Hematopoietic multipotent progenitor cell treated with erythropoietin and hydrocortisone succinate and interleukin-3 and kit ligand, for 15 days (in vitro differentiated cells): Measurements from ENCODE around the gene TEX19.
"Not testable (repeated sequence)": the region's sequence is repeated elsewhere in the genome, so short reads cannot be mapped to it uniquely, and the experiment has no call there.

Experiments
- DNase-seq: peaks from one replicate; pipeline ENCODE4 v3.0.0-alpha.2; 2015; ENCODE audit warnings: low spot score

Gene TEX19

DNA sequence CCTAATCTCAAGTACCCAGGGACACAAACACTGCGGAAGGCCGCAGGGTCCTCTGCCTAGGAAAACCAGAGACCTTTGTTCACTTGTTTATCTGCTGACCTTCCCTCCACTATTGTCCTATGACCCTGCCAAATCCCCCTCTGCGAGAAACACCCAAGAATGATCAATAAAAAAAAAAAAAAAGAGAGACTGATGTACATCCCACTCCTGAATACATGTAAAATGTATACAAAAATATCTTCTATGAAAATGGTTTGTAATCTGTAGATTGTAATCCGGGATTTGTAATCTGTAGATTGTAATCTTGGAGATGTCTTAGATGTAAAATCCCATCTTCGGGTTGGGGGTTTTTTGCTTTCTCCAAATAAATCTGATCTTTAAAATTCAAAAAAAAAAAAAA is 18.2 kb downstream of the TEX19 start:
- not testable (repeated sequence) for DNase-seq

DNA sequence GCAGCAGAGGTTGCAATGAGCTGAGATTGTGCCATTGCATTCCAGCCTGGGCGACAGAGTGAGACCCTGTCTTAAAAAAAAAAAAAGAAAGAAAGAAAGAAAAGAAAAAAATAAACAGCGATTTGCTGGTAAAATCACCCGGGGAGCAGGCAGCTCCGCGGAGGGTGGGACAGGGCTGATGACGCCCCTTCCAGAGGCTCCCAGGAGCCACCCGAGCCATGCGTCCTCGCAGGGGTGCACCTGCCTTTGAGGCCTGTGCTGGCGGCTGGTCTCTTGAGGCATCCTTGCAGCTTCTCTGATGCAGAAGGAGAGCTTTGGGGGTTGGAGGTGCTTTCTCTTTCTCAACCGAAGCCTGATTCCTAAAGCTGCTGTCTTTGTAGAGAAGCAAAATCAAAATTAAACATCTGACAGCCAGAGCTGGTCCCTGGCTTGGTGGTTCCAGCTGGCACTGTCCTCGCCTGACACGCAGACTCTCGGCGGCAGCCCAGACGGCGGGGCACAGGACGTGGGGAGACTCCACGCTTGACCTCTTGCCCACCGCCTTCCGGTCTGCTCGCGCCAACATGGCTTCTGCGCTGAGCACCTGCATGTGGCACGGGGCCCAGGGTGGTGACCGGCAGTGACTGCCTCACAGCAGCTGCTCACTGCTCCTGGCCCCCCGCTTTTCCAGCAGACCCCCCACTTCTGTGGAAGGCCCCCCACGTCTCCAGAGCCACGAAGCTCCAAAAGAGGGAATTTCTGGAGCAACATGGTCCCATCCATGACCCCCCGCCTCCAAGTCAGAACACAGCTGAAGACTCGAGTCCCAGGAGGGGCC is 19.1 kb downstream of the TEX19 start:
- no peak for DNase-seq

DNA sequence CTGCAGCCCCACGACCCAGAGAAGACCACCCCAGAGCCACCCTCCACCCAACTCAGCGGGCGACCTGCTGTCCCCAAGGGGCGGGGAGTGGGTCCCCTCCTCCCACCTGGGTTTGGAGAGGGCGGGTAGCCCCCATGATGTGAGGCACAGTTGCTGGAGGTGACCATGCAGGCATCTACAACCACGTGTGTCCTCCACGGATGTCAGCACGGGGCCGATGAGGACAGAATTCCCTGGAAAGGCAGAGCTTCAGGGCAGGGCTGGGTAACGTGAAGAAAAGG is 19.6 kb downstream of the TEX19 start:
- no peak for DNase-seq

DNA sequence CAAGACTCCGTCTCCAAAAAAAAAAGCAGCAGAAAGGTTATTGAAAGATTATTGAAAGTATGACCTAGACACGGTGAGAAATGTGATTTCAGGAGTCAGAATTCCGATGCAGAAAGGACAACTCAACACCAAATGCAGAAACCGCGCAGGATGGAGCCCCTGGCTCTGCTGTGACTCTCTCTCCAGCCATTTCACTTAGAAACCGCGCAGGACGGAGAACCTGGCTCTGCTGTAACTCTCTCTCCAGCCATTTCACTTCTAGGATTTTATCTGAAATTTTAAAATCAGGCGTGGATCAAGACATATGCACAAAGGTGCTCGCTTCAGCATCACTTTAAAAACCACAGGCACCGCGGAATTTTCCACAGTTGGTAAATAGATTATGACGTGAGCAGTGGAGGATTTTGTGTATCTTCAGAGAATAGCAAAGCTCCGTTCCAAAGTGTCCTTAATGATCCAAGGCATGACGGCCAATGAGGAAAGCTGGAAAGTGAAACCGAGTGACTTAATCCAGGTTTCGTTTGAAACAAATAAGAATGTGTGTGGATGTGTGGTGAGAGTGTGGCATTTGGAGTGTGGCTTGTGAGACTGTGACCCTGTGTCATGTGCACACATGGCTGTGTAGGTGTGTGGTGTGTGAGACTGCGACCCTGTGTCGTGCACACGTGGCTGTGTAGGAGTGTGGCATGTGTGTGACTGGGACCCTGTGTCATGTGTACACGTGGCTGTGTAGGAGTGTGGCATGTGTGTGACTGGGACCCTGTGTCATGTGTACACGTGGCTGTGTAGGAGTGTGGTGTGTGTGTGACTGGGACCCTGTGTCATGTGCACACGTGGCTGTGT is 22.0 kb downstream of the TEX19 start:
- no peak for DNase-seq

DNA sequence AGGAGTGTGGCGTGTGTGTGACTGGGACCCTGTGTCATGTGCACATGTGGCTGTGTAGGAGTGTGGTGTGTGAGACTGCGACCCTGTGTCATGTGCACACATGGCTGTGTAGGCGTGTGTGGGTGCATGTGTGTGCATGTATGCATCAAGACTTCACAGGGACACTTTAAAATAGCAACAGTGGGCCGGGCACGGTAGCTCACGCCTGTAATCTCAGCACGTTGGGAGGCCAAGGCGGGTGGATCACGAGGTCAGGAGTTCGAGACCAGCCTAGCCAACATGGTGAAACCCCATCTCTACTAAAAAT is 22.6 kb downstream of the TEX19 start:
- DNase-seq = not testable (repeated sequence)

DNA sequence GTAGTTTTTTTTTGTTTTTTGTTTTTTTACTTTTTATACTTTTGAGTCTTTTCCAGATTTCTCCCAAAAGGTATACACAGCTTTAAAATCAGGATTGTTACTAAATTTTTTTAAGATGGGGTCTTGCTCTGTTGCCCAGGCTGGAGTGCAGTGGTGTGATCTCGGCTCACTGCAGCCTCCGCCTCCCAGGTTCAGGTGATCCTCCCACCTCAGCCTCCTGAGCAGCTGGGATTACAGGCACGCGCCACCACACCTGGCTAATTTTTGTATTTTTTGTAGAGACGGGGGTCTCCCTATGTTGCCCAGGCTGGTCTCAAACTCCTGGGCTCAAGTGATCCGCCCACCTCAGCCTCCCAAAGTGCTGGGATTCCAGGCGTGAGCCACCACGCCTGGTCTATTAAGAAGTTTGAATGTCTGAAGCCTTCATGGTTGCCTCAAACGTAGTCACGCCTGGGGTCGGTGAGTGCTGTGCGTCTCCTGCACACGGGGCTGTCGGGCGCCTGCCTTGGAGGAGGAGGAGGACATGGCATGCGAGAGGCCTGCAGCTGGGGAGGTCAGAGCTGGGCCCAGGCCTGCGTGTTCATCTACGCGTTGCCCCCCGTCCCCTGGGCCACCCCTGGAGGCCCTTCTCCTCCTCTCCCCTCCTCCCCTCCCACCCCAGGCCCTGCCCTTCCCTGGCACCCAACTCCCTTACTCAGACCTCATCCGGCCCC is 23.3 kb downstream of the TEX19 start:
- not testable (repeated sequence) for DNase-seq

DNA sequence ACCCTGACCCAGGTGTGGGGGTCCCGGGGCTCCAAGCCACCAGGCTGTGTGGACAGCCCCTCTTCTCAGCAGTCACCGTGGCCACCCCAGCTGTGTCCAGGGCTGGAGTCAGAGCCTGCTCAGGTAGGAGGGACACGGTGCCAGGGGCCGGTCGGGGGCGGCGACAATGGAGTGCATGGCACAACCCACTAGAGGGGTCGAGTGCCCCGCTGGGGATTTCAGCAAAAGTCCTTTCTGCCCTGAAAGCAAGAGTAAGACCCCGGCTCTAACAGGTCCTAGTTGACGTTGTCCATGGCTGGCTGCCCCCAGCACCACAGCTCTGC is 23.8 kb downstream of the TEX19 start:
- DNase-seq = no peak

DNA sequence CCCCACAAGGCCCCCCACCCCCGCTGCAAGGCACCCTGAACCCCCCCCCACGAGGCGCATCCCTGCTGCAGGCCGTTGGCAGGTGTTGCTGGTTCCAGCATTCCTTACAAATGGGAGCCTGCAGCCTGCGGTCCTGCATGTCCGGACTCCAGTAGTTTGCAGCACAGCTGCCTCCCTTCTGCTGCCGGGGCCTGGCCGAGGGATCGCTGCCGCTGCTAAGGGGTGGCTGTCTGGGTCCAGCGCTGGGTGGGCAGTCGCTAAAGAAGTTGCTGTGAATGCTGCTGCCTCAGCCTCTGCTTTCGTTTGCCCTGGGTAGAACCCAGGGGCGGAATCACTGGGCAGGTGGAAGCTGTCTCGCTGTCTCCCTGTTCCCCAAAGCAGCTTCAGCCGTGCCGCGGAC is 24.4 kb downstream of the TEX19 start:
- no peak for DNase-seq

DNA sequence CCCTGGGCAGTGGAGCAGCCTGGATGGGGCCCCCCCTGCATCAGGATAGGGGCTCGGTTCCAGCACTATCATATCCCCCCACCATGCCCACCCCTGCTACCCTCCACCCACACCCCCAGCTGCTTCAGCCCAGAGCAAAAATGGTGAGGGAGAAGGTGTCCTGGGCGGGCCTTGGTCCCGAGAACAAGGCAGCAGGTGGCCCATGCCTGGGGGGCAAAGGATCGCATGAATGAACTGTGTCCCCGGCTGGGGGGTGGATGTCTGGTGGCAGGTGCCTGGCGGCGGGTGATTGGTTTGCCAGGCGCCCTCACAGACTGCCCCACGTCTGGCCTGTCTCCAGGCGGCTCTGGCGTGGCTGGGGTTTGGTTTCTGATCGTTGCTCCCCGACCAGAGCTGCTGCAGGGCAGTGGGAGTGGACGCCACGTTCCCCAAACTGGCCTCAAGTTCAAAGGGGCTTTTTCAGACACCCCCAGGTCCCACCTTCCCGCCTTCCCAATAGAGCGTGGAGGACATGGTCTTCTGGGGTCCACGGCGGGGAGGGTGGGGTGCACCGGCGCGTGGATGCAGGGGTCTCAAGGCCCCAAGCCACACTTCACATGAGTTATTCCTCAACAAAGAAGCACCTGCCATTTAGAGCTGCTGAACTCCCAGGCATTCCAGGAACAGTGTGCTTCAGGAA is 25.1 kb downstream of the TEX19 start:
- DNase-seq = no peak

DNA sequence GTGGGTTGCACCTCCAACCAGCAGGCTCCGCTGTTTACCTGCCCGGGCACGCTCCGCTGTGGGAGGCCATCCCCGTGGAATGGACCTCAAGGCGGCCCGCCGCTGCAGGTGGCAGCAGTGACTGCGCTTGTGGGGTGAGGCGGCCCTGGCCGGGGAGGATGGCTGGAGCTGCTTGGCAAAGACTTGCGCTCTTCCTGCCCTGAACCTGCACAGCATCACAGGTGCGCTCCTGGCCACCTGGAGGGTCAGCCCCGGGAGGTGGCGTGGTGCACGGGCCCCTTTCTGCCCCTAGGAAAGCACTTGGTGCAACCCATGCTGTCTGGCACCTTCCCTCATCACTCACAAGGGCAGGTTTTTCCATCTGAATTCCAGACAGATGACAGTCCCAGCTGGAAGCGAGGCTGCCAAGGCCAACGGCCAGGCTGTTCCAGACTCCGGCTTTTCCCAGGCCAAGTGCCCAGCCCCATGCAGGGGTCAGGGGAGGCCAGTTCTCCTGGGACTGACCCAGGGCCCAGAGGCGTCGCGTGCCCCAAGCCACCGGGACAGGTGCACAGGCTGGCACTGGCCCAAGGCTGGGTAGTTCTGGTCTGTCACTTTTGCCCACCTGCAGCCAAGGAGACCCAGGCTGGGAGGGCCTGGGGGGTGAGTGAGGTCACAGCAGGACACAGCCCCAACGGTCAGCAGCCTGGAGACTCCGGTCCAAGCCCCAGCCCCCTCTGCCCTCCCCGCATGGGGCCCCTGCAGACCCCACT is 25.9 kb downstream of the TEX19 start:
- DNase-seq = no peak

DNA sequence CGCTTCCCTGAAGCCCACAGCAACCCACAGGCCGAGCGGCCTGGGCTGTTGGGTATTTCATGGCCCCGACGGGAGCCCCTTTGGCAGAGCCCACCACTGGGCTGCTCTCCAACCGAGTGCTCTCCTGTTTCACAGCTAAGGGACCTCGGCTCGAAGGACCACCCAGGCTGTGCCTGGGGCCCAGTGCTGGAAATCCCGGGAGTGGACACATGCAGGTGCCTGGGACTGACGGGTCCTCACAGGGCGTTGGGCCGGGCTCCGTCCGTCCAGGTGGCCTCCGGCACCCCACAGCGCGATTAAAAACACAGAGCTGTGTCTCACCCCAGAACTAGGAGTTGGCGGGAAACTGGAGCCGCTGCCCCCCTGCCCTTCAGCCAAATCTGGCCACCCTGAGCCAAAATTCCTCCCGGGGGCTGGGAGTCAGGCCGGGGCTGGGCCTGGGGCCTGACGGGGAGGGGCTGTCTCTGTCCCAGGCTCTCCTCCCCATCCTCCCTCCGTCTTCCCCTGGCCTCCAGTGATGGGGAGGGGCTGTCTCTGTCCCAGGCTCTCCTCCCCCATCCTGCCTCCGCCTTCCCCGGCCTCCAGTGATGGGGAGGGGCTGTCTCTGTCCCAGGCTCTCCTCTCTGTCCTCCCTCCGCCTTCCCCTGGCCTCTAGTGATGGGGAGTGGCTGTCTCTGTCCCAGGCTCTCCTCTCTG is 26.7 kb downstream of the TEX19 start:
- no peak for DNase-seq

DNA sequence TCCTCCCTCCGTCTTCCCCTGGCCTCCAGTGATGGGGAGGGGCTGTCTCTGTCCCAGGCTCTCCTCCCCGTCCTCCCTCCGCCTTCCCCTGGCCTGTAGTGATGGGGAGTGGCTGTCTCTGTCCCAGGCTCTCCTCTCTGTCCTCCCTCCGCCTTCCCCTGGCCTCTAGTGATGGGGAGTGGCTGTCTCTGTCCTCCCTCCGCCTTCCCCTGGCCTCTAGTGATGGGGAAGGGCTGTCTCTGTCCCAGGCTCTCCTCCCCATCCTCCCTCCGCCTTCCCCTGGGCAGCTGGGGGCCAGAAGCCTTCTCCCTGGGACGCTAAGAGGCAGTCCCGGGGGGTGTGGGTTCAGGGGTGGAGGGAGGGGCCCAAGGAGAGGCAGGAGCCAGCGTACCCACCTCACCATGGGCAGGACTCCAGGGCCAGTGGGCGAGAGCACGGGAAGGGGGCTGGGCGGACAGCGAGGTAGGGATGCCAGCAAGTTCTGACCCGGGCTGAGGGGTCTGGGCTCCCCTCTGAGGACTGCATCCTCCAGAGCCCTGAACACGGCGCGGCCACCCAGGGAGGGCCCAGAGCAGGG is 27.3 kb downstream of the TEX19 start:
- DNase-seq = no peak

DNA sequence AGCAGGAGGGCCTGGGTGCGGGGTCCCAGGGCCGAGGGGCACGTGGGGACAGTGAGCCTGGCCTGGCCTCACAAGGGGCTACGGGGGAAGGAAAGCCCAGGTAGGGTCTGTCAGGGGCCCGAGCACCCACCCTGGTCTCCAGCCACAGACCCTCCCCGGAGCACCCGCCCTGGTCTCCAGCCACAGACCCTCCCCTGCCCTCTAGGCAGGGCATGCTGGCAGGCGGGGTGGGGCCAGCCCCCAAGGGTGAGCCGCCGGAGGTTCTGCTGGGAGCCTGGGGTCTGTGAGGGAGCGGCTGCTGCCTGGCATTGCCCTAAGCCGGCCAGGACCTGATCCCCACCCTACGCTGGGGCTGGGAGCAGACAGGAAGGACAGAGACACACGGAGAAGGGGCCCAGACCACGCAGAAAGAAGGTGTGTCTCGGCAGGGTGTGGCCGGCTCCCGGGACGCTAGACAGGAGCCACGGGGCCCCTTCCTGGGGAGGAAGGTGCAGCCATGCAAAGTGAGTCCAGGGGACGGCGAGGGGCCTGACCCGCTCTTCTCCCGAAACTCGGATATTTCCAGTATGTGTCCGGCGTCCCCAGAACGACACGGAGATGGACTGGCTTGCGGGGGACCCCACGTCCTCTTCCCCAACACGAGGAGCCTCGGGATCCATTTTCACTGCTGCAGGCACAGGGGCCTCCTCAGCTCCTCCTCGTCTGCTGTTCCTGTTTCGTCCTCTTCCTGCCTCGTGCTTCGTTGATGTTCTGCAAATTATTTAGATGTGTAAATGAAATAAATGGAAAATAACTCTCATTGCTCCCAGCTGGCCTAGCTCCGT is 28.0 kb downstream of the TEX19 start:
- no peak for DNase-seq

DNA sequence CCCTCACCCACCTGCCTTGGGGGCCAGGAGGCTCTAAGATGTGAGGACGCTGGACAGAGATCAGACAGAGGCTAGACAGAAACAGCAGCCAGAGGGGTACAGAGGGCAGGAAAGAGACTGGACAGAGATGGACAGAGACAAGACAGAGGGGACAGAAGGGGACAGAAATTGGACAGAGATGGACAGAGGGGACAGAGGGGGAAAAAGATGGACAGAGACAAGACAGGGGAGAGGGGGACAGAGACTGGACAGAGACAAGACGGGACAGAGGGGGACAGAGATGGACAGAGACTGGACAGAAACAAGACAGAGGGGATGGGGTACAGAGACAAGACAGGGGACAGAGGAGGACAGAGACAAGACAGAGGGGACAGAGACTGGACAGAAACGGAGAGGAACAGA is 28.7 kb downstream of the TEX19 start:
- DNase-seq = no peak

DNA sequence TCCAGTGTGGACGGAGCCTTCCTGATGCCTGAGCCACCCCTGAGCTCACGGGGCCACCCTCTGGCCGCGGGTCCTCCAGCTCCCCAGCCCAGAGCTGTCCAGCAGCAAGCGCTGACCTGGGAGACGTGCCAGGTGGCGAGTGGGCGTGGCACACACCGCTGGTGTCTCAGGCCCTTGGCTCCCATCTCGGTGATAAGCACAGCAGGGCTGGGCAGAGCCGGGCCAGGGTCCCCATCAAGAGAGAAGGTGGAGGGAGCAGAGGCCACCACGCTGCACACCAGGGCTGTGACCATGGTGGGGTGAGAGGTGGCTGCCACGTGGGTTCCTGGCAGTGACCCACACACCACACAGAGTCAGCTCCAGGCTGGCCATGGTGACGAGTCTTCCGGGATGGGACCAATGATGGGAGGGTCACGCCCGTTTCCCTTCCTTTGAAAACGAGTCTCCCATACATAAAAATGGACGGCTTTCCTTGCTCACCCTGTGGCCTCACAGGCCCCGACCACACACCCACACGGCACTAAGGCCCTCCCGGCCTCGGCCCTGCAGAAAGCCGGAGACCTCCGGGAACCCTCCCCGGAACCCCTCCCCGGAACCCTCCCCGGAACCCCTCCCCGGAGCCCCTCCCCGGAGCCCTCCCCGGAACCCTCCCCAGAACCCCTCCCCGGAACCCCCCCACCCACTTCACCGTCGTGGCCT is 29.3 kb downstream of the TEX19 start:
- DNase-seq = no peak

DNA sequence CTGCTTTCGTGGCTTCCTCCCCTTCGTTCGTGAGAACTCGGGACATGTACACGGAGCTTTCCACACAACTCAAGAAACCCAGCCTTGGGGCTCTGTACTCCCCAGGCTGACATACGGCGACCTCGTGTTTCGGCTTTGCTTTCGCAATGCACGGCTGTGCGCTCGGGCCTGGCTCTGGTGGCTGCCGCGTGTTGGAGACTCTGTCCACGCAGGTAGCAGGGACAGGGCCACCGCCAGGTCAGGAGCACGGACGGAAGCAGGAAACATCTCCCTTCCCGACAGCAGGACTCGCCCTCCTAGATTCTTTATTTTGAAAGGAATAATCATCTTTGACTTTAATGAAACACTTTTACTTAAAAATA is 29.9 kb downstream of the TEX19 start:
- DNase-seq = no peak

DNA sequence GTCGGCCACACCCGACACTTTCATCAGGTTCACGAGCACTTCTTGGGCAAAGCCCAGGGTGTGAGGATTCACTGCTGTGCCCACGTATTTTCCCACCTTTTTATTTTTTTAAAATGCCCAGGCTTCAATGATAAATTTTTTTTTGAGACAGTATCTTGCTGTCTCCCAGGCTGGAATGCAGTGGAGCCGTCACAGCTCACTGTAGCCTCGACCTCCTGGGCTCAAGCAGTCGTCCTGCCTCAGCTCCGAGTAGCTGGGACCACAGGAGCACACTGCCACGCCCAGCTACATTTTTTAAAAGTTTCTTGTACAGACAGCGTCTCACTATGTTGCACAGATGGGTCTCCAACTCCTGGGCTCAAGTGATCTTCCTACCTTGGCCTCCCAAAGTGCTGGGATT is 30.3 kb downstream of the TEX19 start:
- no peak for DNase-seq

DNA sequence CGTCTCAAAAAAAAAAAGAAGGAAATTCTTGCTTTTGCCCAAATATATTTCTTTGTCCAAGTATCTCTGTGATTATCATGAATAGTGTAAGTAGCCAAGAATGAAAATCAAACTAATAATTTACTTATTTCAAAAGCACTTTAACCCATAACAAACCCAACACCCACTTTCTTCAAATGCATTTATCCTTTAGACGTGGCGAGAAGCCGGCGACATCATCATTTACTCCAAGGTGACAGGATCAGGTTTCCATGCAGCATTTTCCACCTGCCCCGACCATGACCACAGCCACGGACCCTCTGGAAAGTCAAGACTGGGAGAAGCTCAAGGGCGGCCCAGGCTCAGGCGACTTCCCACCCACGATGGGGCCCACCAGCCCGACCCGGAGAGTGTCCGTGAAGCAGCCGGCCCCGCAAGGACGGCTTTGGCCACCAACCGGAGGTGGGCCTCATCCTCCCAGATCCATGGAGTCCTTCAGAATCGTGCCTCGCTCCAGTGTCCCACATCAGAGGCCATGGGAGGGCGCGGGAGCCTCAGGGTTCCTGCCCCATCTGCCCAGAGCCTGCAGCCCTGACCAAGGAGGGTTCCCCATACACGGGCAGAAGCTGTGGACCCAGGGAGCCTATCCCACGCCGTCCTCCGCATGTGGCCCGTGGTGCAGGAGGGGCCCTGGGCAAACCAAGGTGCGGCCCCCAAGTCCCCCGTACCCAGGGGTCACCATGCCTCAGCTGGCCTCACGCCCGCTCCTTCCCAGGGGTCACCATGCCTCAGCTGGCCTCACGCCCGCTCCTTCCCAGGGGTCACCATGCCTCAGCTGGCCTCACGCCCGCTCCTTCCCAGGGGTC is 31.2 kb downstream of the TEX19 start:
- DNase-seq = no peak
